ENCODE measurements around the gene MRPL34.

Gene MRPL34

DNA sequence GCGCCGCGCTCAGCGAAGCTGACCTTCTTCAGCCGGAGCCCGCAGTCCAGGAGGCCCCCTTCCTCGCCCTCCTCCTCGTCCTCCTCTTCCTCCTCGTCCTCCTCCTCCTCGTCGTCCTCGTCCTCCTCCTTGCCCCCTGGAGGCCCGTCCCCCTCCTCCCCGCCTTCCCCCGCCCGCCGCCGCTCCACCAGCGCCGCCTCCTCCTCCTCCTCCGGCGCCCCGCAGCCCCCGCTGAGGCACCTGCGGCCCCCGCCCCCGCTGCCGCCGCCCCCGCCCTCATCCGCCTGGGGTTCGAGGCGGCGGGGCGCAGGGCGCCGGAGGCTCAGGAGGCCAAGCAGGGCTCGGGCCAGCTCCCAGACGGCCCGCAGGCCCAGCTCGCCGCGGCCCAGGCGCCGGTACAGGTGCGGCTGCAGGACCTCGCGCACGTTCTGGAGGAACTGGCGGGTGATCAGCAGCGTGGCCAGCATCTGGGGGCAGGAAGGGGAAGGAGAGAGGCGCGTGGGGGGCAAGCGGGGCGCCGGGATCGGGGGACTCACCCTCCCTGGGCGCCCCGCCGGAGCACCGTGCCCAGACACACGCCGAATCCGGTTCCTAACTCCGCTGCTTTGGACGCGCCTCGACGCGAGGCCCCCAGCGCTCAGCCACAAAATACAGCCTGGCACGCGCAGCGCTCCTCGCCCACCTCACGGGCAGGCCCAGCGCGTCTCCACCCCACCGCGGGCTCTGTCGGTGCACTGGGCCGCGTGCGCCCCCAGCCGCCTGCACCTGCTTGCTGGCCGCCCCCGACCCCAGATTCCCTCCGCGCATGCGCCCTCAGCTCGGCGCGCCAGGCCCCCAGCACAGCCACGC, 23.1 kb downstream of the MRPL34 start:
- no peak for DNase-seq (ENCODE audit: low read depth in 2 of 2)

DNA sequence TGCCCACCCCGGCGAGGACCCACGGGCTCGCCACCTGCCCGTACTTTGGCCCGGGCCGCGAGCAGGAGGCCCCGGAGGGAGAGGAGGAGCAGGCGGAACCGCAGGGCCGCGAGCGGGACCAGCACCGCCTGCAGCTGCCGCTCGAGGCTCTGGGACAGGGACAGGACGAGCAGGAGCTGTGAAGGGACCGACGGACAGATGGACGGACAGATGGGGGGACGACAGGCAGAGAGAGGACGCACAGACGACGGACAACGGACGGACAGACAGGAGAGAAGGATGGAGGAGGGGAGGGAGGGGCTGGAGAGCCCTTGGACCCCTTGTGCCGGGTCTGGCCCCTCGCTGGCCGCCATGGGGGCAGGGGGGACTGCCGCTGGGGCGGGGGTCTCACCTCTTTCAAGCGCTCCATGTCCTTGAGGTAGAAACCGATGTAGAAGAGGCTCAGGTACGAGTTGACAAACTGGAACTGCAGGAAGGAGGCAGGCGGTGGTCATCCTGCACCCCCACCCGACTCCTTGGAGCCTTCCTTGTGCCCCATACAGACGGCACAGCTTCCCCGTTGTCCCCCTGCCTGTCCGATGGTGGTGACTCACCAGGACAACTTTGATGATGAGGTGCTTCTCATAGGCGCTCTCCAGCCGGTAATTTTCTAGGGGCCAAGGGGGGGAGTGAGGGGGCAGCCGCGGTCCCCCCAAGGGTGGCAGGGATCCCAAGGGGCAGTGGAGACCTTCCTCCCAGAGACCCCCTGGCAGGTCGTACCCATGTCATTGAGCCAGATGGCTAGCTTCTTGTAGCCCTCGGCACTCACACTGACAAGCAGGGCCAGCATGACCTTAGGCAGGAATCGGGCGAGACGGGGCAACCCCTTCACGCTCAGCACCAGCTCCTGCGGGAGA, 23.9 kb downstream of the MRPL34 start:
- DNase-seq (ENCODE audit: low read depth in 2 of 2), result no peak

DNA sequence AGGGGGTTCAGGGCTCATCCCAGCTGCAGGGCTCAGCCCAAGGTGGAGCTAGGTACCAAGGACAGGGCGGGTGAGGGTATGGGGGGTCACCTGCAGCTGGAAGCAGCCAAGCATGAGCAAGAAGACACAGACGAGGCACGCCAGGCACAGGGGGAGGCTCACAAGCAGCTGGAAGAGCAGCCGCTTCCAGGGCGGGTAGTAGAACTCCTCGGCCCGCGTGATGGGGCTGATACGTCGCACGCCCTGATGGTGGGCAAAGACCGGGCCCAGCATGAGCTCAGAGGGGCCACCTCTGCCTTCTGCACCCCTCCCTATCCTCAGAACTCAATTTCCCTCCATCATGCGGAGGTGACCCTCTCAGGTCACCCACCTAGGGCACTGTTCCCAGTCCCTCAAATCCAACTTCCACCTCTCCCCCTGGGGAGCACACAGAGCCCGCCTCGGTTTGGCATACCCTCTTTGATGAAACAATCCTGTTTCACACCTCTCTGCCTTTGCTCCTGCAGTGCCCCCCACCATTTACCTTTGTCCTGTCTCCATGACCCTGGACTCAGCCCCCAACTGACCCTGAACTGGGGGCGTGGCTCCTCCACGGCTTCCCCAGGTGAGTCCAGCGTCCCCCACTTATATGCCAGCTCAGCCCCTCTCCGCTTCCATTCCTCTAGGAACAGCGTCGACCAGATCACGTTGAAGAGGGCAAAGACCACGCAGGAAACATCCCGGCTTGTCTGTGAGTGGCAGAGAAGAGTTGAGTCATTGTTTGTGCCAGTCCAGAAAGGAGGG, 24.8 kb downstream of the MRPL34 start:
- no peak for DNase-seq (ENCODE audit: low read depth in 2 of 2)

DNA sequence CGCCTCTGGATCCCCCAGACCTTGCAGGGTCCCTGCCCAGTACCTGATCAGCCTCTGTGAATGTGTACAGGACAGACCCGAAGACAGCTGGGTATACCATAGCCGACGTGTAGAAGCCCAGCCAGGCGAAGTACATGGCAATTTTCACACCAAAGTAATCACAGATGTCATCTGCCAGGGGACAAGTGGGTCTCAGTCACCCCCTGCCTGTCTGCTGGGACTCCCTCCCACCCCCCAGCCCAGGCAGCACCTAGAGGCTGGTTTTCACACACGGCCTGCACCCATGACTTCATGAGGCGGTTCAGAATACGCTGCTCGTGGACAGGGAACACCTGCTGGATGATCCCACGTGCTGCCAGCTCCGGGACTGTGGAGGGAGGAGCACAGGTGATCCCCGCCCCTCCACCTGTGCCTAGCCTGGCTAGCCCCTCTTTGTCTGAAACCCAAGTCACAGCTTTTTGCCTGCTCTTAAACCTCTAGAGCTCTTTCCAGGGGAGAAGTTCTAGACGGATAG, 25.4 kb downstream of the MRPL34 start:
- DNase-seq (ENCODE audit: low read depth in 2 of 2), result no peak

DNA sequence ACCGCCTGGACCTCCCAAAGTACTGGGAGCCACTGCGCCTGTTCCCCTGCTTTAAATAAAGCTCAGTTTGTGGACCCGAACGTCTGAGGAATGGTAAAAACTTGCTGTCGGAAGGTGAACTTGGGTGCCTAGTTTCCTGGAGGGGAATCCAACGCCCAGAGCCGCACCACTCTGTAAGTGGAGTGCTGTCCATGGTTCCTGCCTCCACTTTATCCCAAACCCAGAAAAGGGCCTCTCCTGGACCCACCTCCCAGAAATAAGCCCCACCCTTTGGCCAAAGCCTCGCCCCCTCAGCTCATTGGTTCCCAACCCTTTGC, 26.6 kb downstream of the MRPL34 start:
- DNase-seq (ENCODE audit: low read depth in 2 of 2), result no peak

DNA sequence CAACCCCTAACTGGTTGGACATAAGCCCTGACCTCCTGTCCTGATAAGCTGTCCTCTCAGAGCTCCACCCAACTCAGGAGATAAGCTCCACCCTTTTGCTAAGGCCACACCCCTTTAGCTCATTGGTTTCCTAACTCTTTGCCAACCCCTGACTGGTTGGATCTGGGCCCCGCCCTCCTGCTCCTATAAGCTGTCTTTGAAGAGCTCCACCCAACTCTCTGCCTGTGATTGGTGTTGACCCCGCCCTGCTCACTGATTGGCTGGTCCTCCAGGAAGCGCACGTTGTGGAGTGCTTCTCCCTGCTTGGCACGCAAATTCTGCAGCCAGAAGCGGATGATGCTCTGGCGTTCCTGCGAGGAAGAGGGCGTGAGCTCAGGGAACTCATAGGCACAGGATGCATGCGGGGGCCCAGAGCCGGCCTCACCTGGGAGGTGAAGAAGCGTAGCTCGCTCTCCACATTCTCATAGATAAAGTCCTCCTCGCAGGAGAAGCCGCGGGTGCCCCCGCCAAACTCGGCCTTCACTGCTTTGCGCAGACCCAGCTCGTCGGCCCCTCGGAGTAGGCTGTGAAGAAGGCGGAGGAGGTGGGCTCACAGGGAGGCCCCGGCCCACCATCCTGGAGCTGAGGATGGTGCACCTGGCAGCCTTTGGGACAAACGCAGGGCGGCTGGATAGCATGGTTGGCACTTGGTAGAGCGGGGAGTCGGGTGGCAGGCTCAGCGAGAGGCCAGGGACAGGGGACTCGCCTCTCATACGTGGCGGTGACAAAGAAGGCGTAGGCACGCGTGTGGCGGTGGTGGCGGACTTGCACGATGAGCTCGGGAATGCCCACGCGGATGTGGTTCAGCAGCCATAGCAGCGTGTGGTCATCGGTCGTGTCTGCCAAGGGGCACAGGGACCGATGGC, 27.3 kb downstream of the MRPL34 start:
- DNase-seq (ENCODE audit: low read depth in 2 of 2), result peak in 1 of 2 donors; percentile 54

DNA sequence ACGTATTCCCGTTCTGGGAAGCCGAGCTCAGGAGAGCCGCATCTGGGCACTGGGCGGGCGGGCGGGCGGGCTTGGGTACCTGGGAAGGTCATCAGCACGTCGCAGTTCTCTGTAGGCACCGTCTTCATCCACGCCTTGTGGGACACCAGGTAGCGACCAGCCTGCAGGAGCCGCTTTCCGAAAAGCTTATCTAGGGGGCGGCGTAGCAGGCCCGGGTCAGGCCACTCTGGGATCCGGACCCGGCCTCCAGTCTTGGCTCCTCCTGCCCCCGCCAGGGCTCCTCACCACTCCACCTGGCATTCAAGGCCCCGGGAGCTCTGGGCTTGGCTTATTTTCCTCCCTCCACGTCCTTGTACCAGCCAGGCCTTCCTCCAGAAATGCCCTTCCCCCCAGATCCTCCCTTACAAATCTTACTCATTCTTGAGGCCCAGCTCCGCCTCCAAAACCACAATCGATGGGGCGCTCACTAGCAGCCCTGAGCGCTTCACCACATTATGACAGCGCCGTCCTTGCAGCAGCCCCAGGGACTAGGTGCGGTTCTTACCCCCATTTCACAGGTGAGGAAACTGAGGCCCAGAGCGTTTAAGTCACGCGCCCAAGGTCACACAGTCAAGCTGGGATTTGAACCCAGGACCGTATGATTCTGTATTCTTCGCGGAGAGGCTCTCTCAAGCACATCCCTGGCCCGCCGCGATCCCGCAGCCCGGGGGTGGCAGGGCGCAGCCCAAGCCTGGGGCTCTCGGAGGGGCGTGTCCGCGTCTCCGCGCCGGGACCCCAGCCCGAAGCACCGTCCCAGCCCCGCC, 28.1 kb downstream of the MRPL34 start:
- peak; percentile 77 for DNase-seq (ENCODE audit: low read depth in 2 of 2)

DNA sequence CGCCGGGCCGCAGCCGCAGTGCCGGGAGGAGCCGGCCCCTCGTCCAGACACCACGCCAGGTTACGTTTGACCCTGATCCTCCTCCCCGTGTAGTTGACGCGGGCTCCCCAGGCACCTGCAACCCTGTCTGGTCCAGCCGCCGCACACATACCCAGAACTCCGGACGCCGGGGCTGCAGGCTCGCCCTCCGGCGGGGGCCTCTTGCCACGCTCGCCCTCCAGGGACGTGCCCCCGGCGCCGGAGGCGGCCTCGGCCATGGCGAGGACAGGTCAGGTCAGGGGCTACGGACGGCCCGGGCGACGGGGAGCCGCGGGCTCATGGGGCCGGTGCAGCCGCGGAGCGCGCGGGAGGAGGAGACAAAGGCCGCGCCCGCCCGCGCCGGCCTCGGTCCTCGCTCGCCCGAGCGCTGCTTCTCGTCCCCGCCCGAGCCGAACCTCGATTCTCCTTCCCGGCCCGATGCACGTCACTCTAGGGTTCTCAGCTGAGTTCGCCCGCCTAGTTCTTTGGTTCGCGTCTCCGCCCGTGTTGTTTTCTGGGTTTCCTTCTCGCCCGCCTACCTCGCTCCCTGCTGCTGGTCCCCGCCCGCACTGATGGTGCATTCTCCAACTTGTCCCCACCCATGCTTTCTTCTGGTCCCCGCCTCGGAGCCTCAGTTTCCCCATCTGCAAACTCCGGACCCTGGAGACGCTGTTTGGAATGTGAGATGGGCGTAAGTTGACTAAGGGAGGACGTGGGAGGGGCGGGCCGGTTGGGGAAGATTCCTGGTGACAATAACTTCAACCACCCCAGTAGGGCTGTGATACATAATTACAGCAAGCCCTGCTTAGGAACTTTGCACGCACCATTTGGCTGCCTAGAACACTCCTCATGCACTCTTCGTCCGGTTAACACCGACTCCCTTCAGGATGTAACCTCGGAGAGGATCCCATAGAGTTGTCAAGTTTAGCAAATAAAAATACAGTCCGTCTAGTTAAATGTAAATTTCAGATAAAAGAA, 29.0 kb downstream of the MRPL34 start, which contains the start of gene ANO8:
Gene ANO8, minus strand, starts transcription at position 442 of the 996 bp plus-strand sequence. Its CDS starts 185 bp downstream, at position 257.
- DNase-seq (ENCODE audit: low read depth in 2 of 2), result peak; percentile 88 to 90

DNA sequence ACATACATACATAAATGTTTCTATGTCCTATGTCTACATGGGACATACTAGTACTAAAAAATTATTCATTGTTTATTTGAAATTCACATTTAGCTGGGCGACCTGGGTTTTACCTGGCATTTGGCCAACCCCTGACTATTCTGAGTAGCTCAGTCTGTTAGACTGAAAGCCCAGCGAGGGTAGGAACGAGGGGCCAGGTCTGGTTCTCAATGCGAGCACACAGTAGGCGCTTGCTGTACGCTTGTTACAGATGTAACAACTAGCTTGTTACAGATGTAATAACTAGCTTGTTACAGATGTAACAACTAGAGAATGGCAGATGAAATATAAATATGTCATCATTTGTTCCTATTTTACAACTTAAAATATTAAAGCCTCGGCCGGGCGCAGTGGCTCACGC, 29.9 kb downstream of the MRPL34 start:
- no peak for DNase-seq (ENCODE audit: low read depth in 2 of 2)

DNA sequence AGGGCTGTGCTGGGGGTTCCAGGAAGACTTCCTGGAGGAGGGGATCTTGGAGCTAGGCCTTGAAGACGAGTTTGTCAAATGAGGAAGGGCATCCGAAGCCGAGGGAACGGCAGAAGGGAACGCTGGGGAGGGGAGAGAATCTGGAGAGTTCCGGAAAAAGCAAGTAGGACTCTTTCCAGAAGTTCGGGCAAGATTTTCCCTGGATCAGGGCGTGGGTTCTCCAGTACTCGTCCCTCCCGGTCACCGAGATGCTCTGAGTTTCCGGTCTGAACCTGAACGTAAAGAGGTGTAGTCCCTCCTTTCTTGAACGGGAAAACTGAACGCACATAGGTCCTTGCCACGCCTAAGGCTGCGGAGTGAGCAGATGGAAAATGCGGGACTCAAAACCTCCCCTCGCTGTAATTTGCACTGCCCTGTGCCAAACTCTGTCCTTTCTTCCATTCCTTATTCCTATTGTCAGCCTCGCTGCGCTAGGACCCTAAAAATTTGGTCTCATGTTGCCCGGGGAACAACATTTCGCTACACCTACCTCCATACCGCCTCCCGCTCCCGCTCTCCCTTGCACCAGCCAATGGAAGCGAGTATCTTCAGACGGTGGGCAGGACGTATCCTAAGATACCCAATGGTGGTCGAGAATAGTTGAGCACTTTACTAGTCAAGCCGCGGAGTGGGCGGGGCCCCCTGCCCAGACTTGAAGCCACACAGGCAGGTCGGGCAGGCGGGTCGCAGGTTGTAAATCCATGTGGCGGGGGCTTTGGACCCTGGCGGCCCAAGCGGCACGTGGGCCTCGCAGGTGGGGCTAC, 31.4 kb downstream of the MRPL34 start, which contains the start of gene GTPBP3:
Gene GTPBP3, plus strand, starts transcription at position 682 of the 803 bp plus-strand sequence. Its CDS starts 59 bp downstream, at position 741.
- DNase-seq (ENCODE audit: low read depth in 2 of 2), result peak; percentile 92 to 93

DNA sequence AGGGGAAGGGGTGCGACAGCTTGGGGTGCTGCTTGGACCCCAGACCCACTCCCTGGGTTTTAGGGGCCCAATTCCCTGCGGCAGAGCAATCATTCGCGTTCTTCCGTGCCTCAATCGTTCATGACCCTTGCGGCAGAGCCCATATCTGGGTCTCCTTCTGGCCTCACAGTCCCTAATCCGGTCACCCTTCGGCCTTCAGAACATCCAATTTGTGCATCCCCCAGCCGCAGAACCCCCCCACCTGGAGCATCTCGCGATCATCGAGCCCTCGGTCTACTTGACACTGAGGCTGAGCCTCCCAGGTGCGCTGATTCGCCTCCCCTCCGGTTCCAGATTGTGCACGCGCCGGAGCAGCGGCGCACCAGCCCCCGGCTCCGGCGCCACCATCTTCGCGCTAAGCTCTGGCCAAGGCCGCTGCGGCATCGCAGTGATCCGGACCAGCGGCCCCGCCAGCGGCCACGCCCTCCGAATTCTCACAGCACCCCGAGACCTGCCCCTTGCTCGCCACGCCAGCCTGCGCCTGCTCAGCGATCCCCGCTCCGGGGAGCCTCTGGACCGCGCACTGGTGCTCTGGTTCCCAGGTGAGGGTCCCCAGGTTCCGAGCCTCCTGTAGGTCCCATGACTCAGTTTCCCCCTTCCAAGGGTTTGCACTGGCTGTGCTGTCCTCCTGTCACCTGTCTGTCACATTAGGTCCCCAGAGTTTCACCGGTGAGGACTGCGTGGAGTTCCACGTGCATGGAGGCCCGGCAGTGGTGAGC, 32.2 kb downstream of the MRPL34 start:
- DNase-seq (ENCODE audit: low read depth in 2 of 2), result no peak

DNA sequence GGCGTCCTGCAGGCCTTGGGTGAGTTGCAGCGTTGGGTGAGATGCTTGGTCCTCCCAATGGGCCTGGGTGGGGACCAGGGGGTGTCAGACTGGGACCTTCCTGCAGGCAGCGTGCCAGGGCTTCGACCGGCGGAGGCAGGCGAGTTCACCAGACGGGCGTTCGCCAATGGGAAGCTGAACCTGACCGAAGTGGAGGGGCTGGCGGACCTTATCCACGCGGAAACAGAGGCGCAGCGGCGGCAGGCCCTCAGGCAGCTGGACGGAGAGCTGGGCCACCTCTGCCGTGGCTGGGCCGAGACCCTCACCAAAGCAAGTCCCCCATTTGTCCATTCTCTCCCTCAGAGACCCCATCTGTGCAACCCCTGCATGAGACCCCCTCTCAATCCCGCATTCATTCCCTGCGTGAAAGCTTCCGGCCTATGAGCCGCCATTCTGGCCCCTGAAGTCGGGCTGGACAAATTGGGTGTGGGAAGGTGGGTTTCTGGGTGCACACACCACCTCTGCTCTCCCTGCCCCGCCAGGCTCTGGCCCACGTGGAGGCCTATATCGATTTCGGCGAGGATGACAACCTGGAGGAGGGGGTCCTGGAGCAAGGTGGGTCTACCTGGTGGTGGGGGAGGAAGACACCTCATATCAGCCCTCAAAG, 32.9 kb downstream of the MRPL34 start:
- no peak for DNase-seq (ENCODE audit: low read depth in 2 of 2)

DNA sequence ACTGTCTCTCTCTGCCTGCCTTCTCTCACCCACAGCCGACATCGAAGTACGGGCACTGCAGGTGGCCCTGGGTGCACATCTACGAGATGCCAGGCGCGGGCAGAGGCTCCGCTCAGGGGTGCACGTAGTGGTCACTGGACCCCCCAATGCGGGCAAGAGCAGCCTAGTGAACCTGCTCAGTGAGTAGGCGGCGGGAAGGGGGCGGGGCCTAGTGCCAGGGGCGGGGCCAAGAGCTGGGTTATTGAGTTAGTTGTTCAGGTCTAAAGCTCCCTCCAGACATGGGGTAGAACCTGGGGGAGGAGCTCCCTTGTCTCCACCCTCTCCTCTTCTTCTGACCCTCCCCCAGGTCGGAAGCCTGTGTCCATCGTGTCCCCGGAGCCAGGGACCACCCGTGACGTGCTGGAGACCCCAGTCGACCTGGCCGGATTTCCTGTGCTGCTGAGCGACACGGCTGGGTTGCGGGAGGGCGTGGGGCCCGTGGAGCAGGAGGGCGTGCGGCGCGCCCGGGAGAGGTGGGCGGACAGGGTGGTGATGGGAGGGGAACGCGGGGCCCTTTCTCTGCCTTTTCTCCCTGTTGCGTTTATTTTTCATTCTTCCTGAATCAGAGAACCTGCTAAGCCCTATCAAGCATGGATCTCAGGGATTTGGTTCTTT, 33.5 kb downstream of the MRPL34 start:
- peak in 1 of 2 donors; percentile 55 for DNase-seq (ENCODE audit: low read depth in 2 of 2)

DNA sequence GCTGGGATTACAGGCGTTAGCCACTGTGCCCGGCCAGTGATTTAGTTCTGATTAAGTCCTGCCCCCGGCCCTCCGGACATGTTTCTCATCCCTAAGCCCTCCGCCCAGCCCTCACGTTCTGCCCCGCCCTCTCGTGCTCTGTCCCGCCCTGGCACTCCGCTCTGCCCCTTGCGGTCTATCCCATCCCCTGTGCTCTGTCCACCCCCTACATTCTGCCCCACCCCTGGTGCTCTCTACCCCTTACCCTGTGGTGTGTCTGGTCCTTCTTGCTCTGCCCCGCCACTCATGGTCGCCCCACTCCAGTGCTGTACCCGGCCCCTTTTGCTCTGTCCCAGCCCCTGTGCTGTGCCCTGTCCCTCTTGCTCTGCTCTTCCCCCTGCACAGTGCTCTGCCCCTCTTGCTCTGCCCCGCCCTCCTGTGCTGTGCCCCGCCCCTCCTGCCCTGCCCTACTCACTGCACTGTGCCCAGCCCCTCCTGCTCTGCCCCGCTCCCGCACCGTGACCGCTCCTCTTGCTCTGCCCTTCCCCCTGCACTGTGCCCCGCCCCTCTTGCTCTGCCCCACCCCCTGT, 34.7 kb downstream of the MRPL34 start:
- DNase-seq (ENCODE audit: low read depth in 2 of 2), result no peak

DNA sequence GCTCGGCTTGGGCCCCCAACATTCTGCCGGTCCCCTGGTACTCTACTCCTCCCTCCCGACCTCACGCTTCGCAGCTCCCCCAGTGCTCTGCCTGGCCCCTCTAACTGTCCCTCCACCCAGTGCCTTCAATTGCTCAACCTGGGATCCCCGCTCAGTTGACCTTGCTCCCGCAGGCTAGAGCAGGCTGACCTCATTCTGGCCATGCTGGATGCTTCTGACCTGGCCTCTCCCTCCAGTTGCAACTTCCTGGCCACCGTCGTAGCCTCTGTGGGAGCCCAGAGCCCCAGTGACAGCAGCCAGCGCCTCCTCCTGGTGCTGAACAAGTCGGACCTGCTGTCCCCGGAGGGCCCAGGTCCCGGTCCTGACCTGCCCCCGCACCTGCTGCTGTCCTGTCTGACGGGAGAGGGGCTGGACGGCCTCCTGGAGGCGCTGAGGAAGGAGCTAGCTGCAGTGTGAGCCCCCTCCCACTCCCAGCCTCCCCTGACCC, 35.2 kb downstream of the MRPL34 start:
- DNase-seq (ENCODE audit: low read depth in 2 of 2), result no peak

All from stimulated activated CD8-positive, alpha-beta memory T cell treated with anti-CD3 and anti-CD28 coated beads, Interleukin-15, amount 100 ng/mL, for 48 hours (primary cell).